HCT116 (cell line): ENCODE measurements around the gene BAD.

Experiments
- CEBPB ChIP-seq: IDR thresholded peaks from 2 replicates; pipeline ENCODE4 v1.6.1; 2012; ENCODE audit warnings: low read depth
- CTCF ChIP-seq, 3 experiments: fragments of 200-600 bp in 1 of 3; sonication (generic) in 1 of 3; IDR thresholded peaks in 2 of 3; conservative IDR thresholded peaks in 1 of 3; 2 replicates each; pipeline ENCODE4 v1.5.1; 2012 to 2017; ENCODE audit warnings: low read depth in 2 of 3, low read length in 2 of 3, antibody characterized with exemption in 1 of 3, borderline replicate concordance in 1 of 3, control low read depth in 1 of 3, mild to moderate bottlenecking in 1 of 3, mixed read lengths in 1 of 3, mixed run types in 1 of 3, moderate library complexity in 1 of 3; ENCODE audit not compliant: insufficient read depth in 1 of 3
- EZH2 ChIP-seq: fragments of 200-600 bp; sonication (generic); IDR thresholded peaks from 2 replicates; pipeline ENCODE4 v1.6.1; 2017; ENCODE audit warnings: antibody characterized with exemption, mixed run types
- EZH2phosphoT487 ChIP-seq: fragments of 200-600 bp; IDR thresholded peaks from 2 replicates; pipeline ENCODE4 v1.6.1; 2018; ENCODE audit warnings: antibody characterized with exemption, borderline replicate concordance
- POLR2A ChIP-seq: IDR thresholded peaks from 2 replicates; pipeline ENCODE4 v1.7.0; 2011; ENCODE audit warnings: borderline replicate concordance; ENCODE audit not compliant: insufficient read depth, insufficient read length; ENCODE audit errors: extremely low read depth
- POLR2AphosphoS5 ChIP-seq: IDR thresholded peaks from 2 replicates; pipeline ENCODE4 v1.6.1; 2011; ENCODE audit warnings: mild to moderate bottlenecking, low read depth, low read length, moderate library complexity
- REST ChIP-seq: IDR thresholded peaks from 2 replicates; pipeline ENCODE4 v1.6.1; 2012; ENCODE audit warnings: low read depth
- SP1 ChIP-seq: IDR thresholded peaks from 2 replicates; pipeline ENCODE4 v1.6.1; 2012; ENCODE audit warnings: low read depth
- YY1 ChIP-seq: IDR thresholded peaks from 2 replicates; pipeline ENCODE4 v1.6.1; 2011; ENCODE audit warnings: low read length, low read depth, moderate library complexity, mild to moderate bottlenecking; ENCODE audit not compliant: insufficient replicate concordance; ENCODE audit errors: extremely low read depth
- ZNF274 ChIP-seq: fragments of 200-500 bp; sonication (Bioruptor generic); IDR thresholded peaks from 2 replicates; pipeline ENCODE4 v1.6.1; 2014; ENCODE audit warnings: mild to moderate bottlenecking, low read depth, low read length, inconsistent platforms

- TF ChIP-seq CTCF (IDR thresholded peaks at IDR 0.05 in 2 of 3, conservative IDR thresholded peaks at IDR 0.05 in 1 of 3; ENCODE audit: borderline replicate concordance in 1 of 3, insufficient read depth in 1 of 3, low read depth in 2 of 3, low read length in 2 of 3), result no peak
- TF ChIP-seq REST, result no peak
- TF ChIP-seq EZH2phosphoT487, result no peak
- no peak for TF ChIP-seq POLR2AphosphoS5
- no peak for TF ChIP-seq ZNF274
- TF ChIP-seq POLR2A, result no peak
- TF ChIP-seq SP1, result no peak
- TF ChIP-seq YY1, result no peak
- TF ChIP-seq CEBPB, result no peak
- TF ChIP-seq EZH2, result no peak
These were observed 39.1 kb downstream of the BAD start for GRCh38 chr11:64245401-64245796.
